KG1 (cell line): ENCODE data around the gene GPR42.
"Not testable (repeated sequence)": the region's sequence is repeated elsewhere in the genome, so short reads cannot be mapped to it uniquely, and the experiment has no call there.

Source experiments
- DNase-seq: peaks from one replicate; lab custom pipeline; 2025; lab: John Stamatoyannopoulos, UW

Gene GPR42

DNA sequence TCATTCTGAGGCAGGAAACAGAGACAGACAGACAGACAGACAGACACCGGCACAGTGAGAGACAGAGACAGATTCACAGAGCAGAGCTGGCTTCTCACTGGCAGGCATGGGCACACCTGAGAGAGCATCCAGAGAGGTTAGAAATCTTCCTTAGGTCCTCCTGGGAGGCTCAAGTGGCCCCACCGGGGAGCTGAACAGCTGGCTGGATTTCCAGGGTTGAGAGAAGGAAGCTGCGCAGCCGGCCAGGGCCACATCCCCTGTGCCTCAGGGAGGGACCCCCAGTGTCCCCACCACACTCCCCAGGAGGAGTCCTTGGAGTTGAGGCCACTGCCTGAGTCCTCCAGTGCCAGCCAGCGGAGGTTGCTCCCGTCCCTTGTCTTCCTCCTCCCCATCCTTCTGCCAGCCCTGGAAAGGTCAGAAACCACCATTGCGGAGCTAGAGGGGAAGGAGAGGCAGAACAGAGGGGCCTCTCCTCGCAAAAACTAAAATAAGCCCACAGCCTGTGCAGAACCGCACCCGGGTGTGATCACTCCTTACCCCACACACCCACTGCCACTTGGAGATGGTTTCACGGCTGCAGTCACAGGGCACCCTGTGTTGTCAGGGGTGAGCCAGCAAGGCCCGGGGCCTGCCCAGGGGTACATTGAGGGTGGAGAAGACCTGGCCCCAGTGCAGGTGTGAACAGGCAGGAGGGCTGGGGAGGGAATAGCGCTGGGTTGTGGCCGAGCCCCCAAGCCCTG lies 8.4 kb upstream of the GPR42 start:
- no peak for DNase-seq

DNA sequence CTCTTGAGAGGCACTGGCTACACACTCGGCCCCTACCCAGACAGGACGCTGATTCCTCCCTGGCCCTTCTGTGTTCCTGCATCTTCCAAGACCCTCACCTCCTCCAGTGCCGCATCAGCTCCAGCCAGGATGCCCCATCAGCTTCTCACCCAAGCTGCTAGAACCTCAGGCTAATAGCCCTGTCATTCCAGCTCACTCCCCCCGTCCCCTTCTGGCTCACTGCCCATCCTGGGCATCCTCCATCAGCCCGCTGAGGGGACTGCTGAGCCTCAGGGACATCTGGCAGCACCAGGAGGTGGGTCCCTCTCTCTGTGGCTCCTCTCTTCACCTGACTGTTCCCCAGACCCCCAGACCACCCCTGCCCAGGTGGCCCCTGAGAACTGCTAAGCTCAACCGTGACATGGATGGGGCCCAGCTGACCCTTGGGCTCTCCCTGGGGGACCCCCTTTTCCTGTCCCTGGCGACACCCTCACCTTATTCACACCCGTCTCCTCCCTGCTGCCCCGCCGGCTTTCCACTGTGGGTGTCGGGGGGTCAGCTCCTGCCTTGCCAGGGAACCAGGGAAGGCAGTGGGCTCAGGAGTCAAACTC lies 7.8 kb upstream of the GPR42 start:
- no peak for DNase-seq

GRCh38 chr19:35363711-35364425 lies 7.0 kb upstream of the GPR42 start:
- no peak for DNase-seq

GRCh38 chr19:35365303-35365702 lies 5.6 kb upstream of the GPR42 start:
- no peak for DNase-seq

DNA sequence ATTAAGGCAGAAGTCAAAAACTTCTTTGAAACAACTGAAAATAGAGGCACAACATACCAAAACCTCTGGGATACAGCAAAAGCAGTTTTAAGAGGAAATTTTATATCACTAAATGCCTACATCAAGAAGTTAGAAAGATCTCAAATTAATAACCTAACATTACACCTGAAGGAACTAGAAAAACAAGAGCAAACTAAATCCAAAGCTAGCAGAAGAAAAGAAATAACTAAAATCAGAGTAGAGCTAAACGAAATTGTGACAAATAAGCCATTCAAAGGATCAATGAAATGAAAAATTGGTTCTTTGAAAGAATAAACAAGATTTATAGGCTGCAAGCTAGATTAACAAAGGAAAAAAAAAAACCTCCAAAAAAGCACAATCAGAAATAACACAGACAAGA lies 2.5 kb upstream of the GPR42 start:
- DNase-seq = no peak

- DNase-seq = no peak
Measured at GRCh38 chr19:35369522-35369921, 1.3 kb upstream of the GPR42 start.

DNA sequence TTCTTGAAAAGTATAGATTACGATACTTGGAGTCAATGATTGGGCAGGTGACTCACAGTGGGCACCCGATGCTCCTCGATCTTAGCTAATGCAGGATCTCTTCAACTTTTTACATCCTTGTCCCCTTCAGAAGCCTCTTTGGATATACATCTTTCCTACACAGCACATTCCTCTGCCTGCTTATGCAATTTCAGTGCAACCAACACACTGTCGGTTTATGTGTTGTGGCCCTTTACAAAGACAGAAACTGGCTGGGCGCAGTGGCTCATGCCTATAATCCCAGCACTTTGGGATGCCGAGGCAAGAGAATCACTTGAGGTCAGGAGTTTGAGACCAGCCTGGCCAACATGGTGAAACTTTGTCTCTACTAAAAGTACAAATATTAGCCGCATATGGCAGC lies 2.6 kb downstream of the GPR42 start:
- no peak for DNase-seq

- not testable (repeated sequence) for DNase-seq
Measured at GRCh38 chr19:35374031-35374430, 3.2 kb downstream of the GPR42 start.

DNA sequence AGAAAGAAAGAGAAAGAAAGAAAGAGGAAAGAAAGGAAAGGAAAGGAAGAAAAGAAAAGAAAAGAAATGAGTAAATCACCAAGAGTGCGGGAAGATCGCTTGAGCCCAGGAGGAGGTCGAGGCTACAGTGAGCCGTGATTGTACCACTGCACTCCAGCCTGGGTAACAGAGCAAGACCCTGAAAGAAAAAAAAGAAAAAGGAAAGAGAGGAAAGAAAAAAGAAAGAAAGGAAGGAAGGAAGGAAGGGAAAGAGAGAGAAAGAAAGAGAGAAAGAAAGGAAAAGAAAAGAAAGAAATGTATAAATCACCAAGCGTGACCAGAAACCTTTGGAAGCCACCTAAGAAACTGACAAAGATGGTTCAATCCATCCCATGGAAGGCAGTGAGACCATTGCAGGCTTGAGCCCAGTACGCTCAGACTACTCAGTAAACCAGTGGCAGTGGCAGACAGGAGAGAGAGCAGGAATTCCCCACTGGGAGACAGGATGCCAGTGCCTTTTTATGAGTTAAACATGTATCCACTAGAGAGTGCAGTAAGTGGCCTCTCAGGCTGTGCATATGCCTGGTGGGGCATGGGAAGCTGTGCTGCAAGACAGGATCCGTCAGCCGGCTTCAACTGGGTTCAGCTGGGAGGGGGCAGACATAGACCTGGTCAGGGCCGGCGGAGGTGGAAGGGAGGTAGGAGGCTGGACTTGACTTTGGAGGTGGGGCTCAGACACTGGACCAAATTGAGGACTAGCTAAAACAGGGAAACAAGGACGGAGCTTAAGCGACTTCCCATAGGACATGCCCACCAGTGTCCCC lies 4.8 kb downstream of the GPR42 start:
- no peak for DNase-seq

GRCh38 chr19:35377656-35378055 lies 6.8 kb downstream of the GPR42 start:
- DNase-seq = no peak

DNA sequence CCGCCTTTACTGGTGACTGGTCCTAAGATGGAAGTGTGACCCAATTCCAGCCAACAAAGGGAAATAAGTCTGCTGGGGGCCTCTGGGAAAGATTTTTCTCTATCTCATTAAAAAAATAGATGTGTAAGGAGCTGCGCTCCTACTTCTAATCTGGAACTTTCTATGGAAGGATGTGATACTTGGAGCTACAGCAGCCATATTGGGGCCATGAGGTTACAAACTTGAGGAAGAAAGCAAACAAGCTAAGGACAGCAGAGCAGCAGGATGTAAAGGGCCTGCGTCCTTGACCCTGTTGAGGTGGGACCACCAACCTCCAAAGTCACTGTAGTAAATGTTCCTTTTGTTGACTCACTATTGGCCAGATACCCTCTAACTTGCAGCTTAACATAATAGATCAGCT lies 7.5 kb downstream of the GPR42 start:
- DNase-seq = no peak

DNA sequence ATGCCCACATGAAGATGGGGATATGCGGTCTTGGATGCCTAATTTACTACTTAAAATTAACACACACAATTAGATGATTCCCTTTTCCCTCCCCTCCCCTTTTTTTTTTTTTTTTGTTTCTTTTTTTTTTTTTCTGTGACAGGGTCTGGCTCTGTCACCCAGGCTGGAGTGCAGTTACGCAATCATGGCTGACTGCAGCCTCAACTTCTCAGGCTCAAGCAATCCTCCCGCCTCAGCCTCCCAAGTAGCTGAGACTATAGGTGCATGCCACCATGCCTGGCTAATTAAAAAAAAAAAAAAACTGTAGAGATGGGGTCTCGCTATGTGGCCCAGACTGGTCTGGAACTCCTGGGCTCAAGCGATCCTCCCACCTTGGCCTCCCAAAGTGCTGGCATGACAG lies 8.7 kb downstream of the GPR42 start:
- not testable (repeated sequence) for DNase-seq

DNA sequence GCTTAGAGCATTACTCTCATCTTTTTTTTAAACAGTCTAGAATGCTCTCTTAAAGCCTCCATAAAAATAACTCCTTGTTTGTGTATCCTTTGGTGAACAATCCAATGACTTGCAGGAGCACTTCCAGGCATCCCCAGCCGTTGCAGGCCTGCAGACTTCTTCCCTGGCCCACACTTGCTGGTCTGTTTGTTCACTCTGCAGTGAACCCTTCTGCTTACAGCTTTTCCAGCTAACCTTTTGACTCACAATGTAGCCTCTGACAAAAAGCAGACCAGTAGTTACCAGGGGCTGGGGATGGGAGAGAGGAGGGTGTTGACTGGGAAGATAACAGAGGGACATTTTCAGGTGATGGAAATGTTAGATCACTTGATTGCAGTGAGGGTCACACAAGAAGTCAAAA lies 9.1 kb downstream of the GPR42 start:
- no peak for DNase-seq

GRCh38 chr19:35380450-35381124 lies 9.7 kb downstream of the GPR42 start:
- no peak for DNase-seq

GRCh38 chr19:35381318-35381717 lies 10.4 kb downstream of the GPR42 start:
- no peak for DNase-seq

- DNase-seq = no peak
Measured at GRCh38 chr19:35381926-35382325, 11.1 kb downstream of the GPR42 start.

GRCh38 chr19:35383536-35383935 lies 12.7 kb downstream of the GPR42 start:
- DNase-seq = no peak

- no peak for DNase-seq
Measured at GRCh38 chr19:35388277-35389054, 17.6 kb downstream of the GPR42 start.

DNA sequence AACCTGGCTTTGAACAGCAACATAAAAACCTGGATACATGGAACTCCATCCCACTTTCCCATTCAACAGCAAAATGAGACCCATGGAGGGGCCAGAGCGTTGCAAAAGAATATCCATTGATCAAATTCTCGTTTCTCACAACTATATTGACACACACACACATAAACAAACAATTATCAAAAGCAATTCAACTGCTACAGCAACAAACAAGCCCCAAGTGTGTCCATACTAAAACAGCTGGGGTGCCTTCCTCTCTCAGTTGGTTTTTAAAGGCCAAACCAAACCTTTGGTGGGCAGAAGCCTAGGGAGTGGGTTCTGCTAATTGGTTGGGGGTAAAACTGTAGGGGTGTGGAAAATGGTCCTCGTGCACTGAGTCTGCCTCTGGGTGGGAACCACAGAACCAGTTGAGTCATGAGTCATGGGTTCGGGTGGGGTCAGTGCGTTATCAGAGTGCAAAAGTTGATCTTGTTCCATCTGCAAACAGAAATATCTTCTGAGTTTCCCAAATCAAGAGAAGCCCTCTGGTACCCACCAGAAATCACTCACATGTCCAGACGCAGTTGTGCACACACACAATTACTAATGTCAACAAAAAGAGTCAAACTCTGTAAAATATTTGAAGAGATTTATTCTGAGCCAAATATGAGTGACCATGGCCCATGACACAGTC lies 18.5 kb downstream of the GPR42 start:
- no peak for DNase-seq
